ENCODE data around the gene GSTT2B.
"Not testable (repeated sequence)": the region's sequence is repeated elsewhere in the genome, so short reads cannot be mapped to it uniquely, and the experiment has no call there.

Gene GSTT2B

DNA sequence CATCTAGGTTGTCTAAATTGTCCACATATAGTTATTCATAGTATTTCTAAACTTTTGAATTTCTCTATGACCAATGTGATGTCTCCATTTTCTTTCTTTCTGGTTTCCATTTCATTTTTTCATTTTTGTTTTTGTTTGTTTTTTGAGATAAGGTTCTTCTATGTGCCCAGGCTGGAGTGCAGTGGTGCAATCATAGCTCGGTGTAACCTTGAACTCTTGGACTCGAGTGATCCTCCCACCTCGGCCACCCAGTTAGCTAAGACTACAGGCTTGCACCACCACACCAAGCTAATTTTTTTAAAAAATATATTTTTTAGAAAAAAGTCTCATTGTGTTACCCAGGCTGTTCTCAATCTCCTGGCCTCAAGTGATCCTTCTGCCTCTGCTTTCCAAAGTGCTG lies 36.1 kb upstream of the GSTT2B start:
- H3K4me1 Mint-ChIP-seq (ENCODE audit: low read depth) = no peaks in the 10 kb centered on the region
- H3K27me3 Mint-ChIP-seq = no peaks in the 10 kb centered on the region
- H3K27ac Mint-ChIP-seq = no peak overlapping the region
- H3K9me3 Mint-ChIP-seq (ENCODE audit: low read depth) = no peaks in the 10 kb centered on the region
- H3K36me3 Mint-ChIP-seq = no peaks in the 10 kb centered on the region
- H3K4me3 Mint-ChIP-seq = no peak overlapping the region

GRCh38 chr22:23993581-23994177 lies 32.7 kb upstream of the GSTT2B start:
- H3K4me3 Mint-ChIP-seq; H3K27me3 Mint-ChIP-seq; H3K27ac Mint-ChIP-seq; H3K9me3 Mint-ChIP-seq (ENCODE audit: low read depth); H3K4me1 Mint-ChIP-seq (ENCODE audit: low read depth); H3K36me3 Mint-ChIP-seq: not testable (repeated sequence)

DNA sequence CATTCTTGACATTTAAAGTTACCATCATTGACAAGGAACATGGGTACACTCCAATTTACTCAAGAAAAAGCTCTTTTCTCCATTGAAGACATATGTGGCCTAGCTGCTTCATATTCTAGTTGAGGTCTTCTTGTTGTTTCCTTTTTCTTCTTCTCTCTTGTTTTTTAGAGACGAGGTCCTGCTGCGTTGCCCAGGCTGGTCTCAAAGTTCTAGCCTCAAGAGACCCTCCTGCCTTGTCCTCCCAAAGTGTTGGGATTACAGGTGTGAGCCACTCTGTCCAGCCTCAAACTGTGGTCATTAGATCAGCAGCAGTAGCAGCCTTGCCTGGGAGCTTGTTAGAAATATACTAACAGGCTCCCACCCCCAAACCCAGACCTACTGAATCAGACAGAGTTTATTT lies 32.1 kb upstream of the GSTT2B start:
- H3K9me3 Mint-ChIP-seq (ENCODE audit: low read depth); H3K36me3 Mint-ChIP-seq; H3K27me3 Mint-ChIP-seq; H3K4me3 Mint-ChIP-seq; H3K27ac Mint-ChIP-seq; H3K4me1 Mint-ChIP-seq (ENCODE audit: low read depth): not testable (repeated sequence)

DNA sequence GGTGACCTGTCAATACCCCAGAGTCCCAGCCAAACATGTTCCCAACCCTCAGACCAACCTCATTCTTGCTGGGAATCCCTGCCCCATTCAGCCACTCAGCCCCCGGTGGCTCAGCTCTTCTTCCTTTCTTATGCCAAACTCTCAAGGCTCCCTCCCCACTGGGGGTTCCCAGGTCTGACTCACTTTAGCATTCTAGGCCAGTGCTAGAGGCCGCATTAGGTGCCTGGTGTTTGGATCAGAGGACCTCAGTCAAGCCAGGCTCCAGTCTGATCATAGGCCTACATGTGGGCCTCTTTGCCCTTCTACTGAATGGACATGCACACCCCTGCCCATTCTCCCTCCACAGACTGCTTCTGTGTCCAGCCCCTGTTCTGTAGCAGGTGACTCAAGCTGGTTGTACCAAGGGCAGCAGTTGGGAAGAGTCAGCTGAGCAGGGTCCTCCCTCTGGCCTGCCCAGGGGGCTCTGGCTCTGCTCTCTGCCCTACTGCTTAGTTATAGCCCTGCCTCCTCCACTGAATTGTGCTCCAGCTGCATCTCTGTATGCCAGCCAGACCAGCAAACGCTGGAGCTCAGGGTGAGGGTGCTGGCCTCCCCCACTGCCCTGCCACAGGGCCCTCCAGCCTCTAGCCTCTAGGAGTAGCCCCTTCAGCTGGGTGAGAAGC lies 28.7 kb upstream of the GSTT2B start:
- not testable (repeated sequence) for H3K27ac Mint-ChIP-seq; H3K27me3 Mint-ChIP-seq; H3K4me1 Mint-ChIP-seq (ENCODE audit: low read depth); H3K36me3 Mint-ChIP-seq; H3K4me3 Mint-ChIP-seq; H3K9me3 Mint-ChIP-seq (ENCODE audit: low read depth)

GRCh38 chr22:23986538-23987178 lies 25.7 kb upstream of the GSTT2B start:
- H3K36me3 Mint-ChIP-seq; H3K27me3 Mint-ChIP-seq; H3K4me3 Mint-ChIP-seq; H3K9me3 Mint-ChIP-seq (ENCODE audit: low read depth); H3K27ac Mint-ChIP-seq; H3K4me1 Mint-ChIP-seq (ENCODE audit: low read depth): not testable (repeated sequence)

DNA sequence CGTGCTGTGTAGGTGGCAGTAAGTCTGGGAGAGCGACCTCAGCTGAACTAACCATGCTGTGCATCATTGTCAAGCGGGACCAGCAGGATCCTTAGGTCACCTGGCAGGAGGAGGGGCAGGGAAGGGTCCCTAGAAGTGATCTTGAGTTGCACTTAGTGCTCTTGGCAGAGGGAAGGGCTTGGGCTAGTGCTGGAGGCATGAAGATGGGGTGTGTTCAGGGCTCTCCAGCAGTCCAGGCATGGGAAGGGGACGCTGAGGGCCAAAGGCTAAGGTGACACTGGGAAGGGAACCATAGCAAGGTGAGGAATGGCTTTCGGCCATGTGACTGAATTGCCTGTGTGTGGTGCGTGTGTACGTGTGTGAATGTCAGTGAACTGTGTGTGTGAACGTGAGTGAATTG lies 25.1 kb upstream of the GSTT2B start:
- not testable (repeated sequence) for H3K9me3 Mint-ChIP-seq (ENCODE audit: low read depth); H3K36me3 Mint-ChIP-seq; H3K4me3 Mint-ChIP-seq; H3K27me3 Mint-ChIP-seq; H3K27ac Mint-ChIP-seq; H3K4me1 Mint-ChIP-seq (ENCODE audit: low read depth)

DNA sequence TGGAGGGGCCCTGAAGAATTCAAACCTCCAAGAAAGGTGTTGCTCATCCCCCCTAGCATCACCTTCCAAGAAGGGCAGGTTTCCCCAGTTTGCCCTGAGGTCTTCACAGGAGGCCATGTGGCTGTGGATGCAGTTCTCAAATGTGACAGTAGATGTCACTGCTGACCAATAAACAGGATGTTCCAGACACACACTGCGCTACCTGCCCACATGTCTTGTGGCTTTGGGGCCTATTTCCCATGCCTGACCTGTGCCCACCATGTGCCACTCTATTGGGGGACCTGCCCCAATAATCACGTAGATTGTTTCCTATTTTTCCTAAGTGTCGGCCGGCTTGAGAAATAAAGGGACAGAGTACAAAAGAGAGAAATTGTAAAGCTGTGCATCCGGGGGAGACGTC lies 23.4 kb upstream of the GSTT2B start:
- no peak overlapping the region for H3K4me3 Mint-ChIP-seq
- no peak overlapping the region for H3K27ac Mint-ChIP-seq
- H3K4me1 Mint-ChIP-seq (ENCODE audit: low read depth) = peaks cover 2% of the 10 kb centered on the region
- H3K9me3 Mint-ChIP-seq (ENCODE audit: low read depth) = no peaks in the 10 kb centered on the region
- no peaks in the 10 kb centered on the region for H3K27me3 Mint-ChIP-seq
- no peaks in the 10 kb centered on the region for H3K36me3 Mint-ChIP-seq

DNA sequence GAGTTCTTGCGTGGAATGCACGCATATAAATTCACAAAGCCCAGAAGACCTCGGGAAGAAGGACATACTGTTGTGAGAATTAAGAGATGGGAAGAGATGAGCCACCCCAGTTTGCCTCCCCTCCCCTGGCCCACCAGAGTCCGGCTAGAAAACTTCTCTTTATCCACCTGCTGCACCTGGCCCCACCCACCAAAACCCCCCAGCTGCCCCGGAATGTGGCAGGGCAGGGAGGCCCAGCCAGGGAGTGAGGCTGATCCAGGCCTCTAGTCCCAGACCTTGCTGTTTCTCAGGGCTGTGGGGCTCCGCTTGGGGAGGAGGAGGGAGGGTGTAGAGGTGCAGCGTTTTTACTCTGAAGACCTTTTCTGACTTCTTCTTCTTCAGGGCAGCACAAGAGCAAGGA lies 19.6 kb upstream of the GSTT2B start:
- H3K27ac Mint-ChIP-seq; H3K27me3 Mint-ChIP-seq; H3K36me3 Mint-ChIP-seq; H3K4me3 Mint-ChIP-seq; H3K4me1 Mint-ChIP-seq (ENCODE audit: low read depth); H3K9me3 Mint-ChIP-seq (ENCODE audit: low read depth): not testable (repeated sequence)

- H3K36me3 Mint-ChIP-seq; H3K9me3 Mint-ChIP-seq (ENCODE audit: low read depth); H3K27me3 Mint-ChIP-seq; H3K4me1 Mint-ChIP-seq (ENCODE audit: low read depth); H3K4me3 Mint-ChIP-seq; H3K27ac Mint-ChIP-seq: not testable (repeated sequence)
Observed at GRCh38 chr22:23979557-23980240, 18.7 kb upstream of the GSTT2B start, which contains the start of gene GSTT2. Gene GSTT2, plus strand, starts transcription at chr22:23980134.

DNA sequence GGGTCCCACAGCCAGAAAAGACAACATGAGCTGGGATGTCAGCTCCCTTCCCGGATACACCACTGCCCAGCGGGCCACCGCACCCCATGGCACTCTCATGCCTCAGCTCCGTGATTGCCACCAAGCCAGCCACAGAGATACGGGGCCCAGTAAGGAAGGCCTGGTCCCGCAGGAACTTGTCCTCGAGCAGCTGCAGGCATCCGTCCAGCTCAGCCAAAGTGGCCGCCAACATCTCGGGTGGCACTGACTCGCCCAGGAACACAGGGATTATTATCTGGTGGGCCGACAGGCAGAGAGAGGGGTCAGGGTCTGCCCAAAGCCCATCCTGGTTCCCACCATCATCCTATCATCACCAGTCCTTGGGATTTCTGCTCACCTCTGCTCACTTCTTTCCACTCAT lies 16.3 kb upstream of the GSTT2B start:
- not testable (repeated sequence) for H3K9me3 Mint-ChIP-seq (ENCODE audit: low read depth); H3K4me1 Mint-ChIP-seq (ENCODE audit: low read depth); H3K27ac Mint-ChIP-seq; H3K27me3 Mint-ChIP-seq; H3K36me3 Mint-ChIP-seq; H3K4me3 Mint-ChIP-seq

DNA sequence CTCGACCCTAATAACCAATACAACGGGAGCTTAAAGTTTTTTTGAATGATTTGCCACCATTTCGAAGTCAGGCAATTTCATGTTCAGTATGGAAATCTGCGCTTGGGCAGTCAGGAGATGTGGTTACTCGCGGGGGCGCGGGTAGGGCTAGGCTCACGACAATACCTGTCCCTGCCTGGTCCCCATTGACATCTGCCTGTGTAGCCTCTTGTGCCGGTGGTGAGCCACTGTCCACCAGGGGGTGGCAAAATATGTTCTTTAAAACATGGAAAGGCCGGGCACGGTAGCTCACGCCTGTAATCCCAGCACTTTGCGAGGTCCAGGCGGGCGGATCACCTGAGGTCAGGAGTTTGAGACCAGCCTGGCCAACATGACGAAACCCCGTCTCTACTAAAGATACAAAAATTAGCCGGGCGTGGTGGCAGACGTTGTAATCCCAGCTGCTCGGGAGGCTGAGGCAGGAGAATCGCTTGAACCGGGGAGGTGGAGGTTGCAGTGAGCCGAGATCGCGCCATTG lies 13.9 kb upstream of the GSTT2B start:
- not testable (repeated sequence) for H3K9me3 Mint-ChIP-seq (ENCODE audit: low read depth); H3K27me3 Mint-ChIP-seq; H3K4me3 Mint-ChIP-seq; H3K36me3 Mint-ChIP-seq; H3K27ac Mint-ChIP-seq
- H3K4me1 Mint-ChIP-seq (ENCODE audit: low read depth) = peaks cover 11% of the 10 kb centered on the region

DNA sequence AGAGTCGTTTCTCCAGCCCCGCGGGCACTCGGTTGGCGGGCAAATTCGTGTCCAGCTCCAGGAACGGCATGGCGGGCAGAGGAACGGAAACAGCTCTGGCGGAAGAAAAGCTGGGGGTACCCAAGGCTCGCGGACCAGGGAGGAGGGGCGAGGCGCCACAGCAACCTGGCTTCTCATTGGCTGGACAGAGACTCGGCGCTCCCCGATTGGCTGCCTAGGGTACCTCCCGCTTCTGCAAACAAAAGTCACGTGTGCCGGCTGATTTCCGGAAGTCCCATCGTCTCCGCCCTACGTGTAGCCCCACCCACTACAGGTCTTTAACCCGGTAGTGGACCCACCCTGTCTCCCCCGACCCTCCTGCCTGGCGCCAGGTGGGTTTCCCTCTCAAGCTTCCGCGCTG lies 13.3 kb upstream of the GSTT2B start, which contains the start of gene DDT:
TSS of gene DDT (minus strand) at position 97 of the 400 bp plus-strand sequence. CDS start at position 70, 27 bp downstream.
- not testable (repeated sequence) for H3K9me3 Mint-ChIP-seq (ENCODE audit: low read depth); H3K4me3 Mint-ChIP-seq; H3K27ac Mint-ChIP-seq; H3K36me3 Mint-ChIP-seq; H3K27me3 Mint-ChIP-seq
- H3K4me1 Mint-ChIP-seq (ENCODE audit: low read depth) = peaks cover 15% of the 10 kb centered on the region

DNA sequence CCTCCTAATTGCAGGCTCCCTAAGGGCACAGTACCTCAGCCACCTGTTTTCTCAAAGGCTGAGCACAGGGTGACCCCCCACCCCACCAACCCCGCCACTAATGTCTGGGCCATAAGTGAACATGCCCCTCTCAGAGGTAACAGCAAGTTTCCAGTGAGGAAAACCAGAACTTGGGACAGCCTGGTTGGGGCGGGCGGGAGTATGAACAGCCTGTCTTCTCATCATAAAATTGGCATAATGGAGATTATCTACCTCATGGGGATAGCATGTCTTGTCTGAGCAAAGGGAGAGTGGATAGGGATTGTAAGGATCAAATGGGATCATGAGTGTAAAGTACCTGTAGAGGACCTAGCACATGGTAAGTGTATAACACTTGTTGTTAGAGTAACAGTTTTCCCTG lies 10.9 kb upstream of the GSTT2B start:
- H3K36me3 Mint-ChIP-seq; H3K27me3 Mint-ChIP-seq; H3K9me3 Mint-ChIP-seq (ENCODE audit: low read depth); H3K27ac Mint-ChIP-seq: not testable (repeated sequence)
- peaks cover 19% of the 10 kb centered on the region for H3K4me1 Mint-ChIP-seq (ENCODE audit: low read depth)
- peak overlapping the region; percentile 65 for H3K4me3 Mint-ChIP-seq

- peaks cover 2% of the 10 kb centered on the region for H3K36me3 Mint-ChIP-seq
- H3K27ac Mint-ChIP-seq = peak overlapping the region; percentile 9
- H3K4me1 Mint-ChIP-seq (ENCODE audit: low read depth) = peaks cover 19% of the 10 kb centered on the region
- H3K27me3 Mint-ChIP-seq = no peaks in the 10 kb centered on the region
- H3K4me3 Mint-ChIP-seq = peak overlapping the region; percentile 51
- H3K9me3 Mint-ChIP-seq (ENCODE audit: low read depth) = no peaks in the 10 kb centered on the region
Observed at GRCh38 chr22:23970816-23971486, 10.0 kb upstream of the GSTT2B start.

- Mint-ChIP-seq H3K36me3 (peaks cover 2% of the 10 kb centered on the region), H3K27ac (peak overlapping the region; percentile 9), H3K9me3 (ENCODE audit: low read depth) (no peaks in the 10 kb centered on the region), H3K27me3 (no peaks in the 10 kb centered on the region), H3K4me3 (peak overlapping the region; percentile 51), H3K4me1 (ENCODE audit: low read depth) (peaks cover 19% of the 10 kb centered on the region)
Observed at GRCh38 chr22:23970201-23970641, 9.2 kb upstream of the GSTT2B start.
